HEK293 (cell line): ENCODE results near the gene SREBF2.

ENCODE experiments used
- CTCF ChIA-PET: fragments of 350-600 bp; formaldehyde crosslinking; extraction: SDS; loops from one replicate; lab custom pipeline; 2021; ENCODE audit warnings: antibody characterized with exemption; lab: Yijun Ruan, JAX
- POLR2A ChIA-PET: fragments of 300-600 bp; formaldehyde crosslinking; extraction: SDS; loops from one replicate; lab custom pipeline; 2020; ENCODE audit warnings: antibody characterized with exemption, inconsistent platforms; lab: Yijun Ruan, JAX
- H3K27ac ChIP-seq: fragments of 200-500 bp; sonication (Bioruptor generic); 2 replicates; pipeline ENCODE4 v1.5.1; 2014; ENCODE audit warnings: low read depth, low read length, control low read depth, inconsistent platforms; ENCODE audit errors: extremely low read depth
- H3K36me3 ChIP-seq, 2 experiments: fragments of 200-500 bp in 1 of 2; sonication (Bioruptor generic) in 1 of 2; 1 replicate in 1 of 2; 2 replicates in 1 of 2; pipeline ENCODE4 v1.5.1; 2014 to 2017; ENCODE audit warnings: inconsistent platforms in 2 of 2, low read length in 2 of 2; ENCODE audit not compliant: control insufficient read depth in 2 of 2, insufficient read depth in 1 of 2
- H3K4me1 ChIP-seq: fragments of 200-500 bp; sonication (Bioruptor generic); 2 replicates; pipeline ENCODE4 v1.5.1; 2014; ENCODE audit warnings: mild to moderate bottlenecking, low read length, inconsistent platforms; ENCODE audit not compliant: control insufficient read depth, insufficient read depth
- H3K4me3 ChIP-seq: 2 replicates; pipeline ENCODE4 v1.5.1; 2011; ENCODE audit warnings: low read depth, mild to moderate bottlenecking, control low read depth, low read length, moderate library complexity
- H3K9me3 ChIP-seq: fragments of 200-500 bp; sonication (Bioruptor generic); 2 replicates; pipeline ENCODE4 v1.5.1; 2014; ENCODE audit warnings: low read depth, low read length, inconsistent platforms; ENCODE audit not compliant: control insufficient read depth, insufficient read depth
- IKZF3 ChIP-seq: fragments of 450-650 bp; IDR thresholded peaks from 2 replicates; pipeline ENCODE4 v1.5.0; 2018; ENCODE audit warnings: missing biosample characterization, mild to moderate bottlenecking, missing genetic modification characterization, moderate library complexity
- KLF1 ChIP-seq: fragments of 450-650 bp; formaldehyde crosslinking; IDR thresholded peaks from 2 replicates; pipeline ENCODE4 v1.5.1; 2016; ENCODE audit warnings: missing biosample characterization, missing genetic modification characterization
- PRDM6 ChIP-seq: fragments of 450-650 bp; formaldehyde crosslinking; IDR thresholded peaks from 2 replicates; pipeline ENCODE4 v1.5.1; 2017; ENCODE audit warnings: missing biosample characterization, missing genetic modification characterization
- SALL2 ChIP-seq: fragments of 450-650 bp; formaldehyde crosslinking; IDR thresholded peaks from 2 replicates; pipeline ENCODE4 v1.5.0; 2017; ENCODE audit warnings: missing biosample characterization, mild to moderate bottlenecking, missing genetic modification characterization, borderline replicate concordance
- TCF7L2 ChIP-seq: IDR thresholded peaks from 2 replicates; pipeline ENCODE4 v1.6.1; 2011; ENCODE audit warnings: low read depth, mild to moderate bottlenecking, inconsistent platforms, low read length, moderate library complexity, borderline replicate concordance
- TRIM28 ChIP-seq: IDR thresholded peaks from 2 replicates; pipeline ENCODE4 v1.6.1; 2011; ENCODE audit warnings: low read length, control low read depth, borderline replicate concordance
- TSHZ1 ChIP-seq: fragments of 450-650 bp; formaldehyde crosslinking; IDR thresholded peaks from 2 replicates; pipeline ENCODE4 v1.5.1; 2016; ENCODE audit warnings: missing biosample characterization, missing genetic modification characterization, borderline replicate concordance
- ZBTB11 ChIP-seq: fragments of 450-650 bp; formaldehyde crosslinking; conservative IDR thresholded peaks from 2 replicates; pipeline ENCODE4 v1.5.1; 2016; ENCODE audit warnings: low read depth, missing biosample characterization, missing genetic modification characterization
- ZBTB20 ChIP-seq: fragments of 450-650 bp; formaldehyde crosslinking; IDR thresholded peaks from 2 replicates; pipeline ENCODE4 v1.5.1; 2016; ENCODE audit warnings: missing biosample characterization, missing genetic modification characterization
- ZNF175 ChIP-seq: fragments of 450-650 bp; formaldehyde crosslinking; IDR thresholded peaks from 2 replicates; pipeline ENCODE4 v1.5.1; 2016; ENCODE audit warnings: missing biosample characterization, missing genetic modification characterization
- ZNF221 ChIP-seq: fragments of 450-650 bp; formaldehyde crosslinking; IDR thresholded peaks from 2 replicates; pipeline ENCODE4 v1.5.1; 2017; ENCODE audit warnings: missing biosample characterization, missing genetic modification characterization, borderline replicate concordance
- ZNF23 ChIP-seq: fragments of 450-650 bp; formaldehyde crosslinking; IDR thresholded peaks from 2 replicates; pipeline ENCODE4 v1.5.1; 2016; ENCODE audit warnings: missing biosample characterization, missing genetic modification characterization, borderline replicate concordance
- ZNF341 ChIP-seq: fragments of 450-650 bp; formaldehyde crosslinking; IDR thresholded peaks from 2 replicates; pipeline ENCODE4; 2016; ENCODE audit warnings: low read depth, missing biosample characterization, missing genetic modification characterization
- ZNF433 ChIP-seq: fragments of 450-650 bp; formaldehyde crosslinking; IDR thresholded peaks from 2 replicates; pipeline ENCODE4 v1.5.1; 2016; ENCODE audit warnings: missing biosample characterization, missing genetic modification characterization, low read depth
- ZNF561 ChIP-seq: fragments of 450-650 bp; IDR thresholded peaks from 2 replicates; pipeline ENCODE4 v1.5.1; 2018; ENCODE audit warnings: missing biosample characterization, missing genetic modification characterization, borderline replicate concordance
- ZNF76 ChIP-seq: fragments of 450-650 bp; formaldehyde crosslinking; IDR thresholded peaks from 2 replicates; pipeline ENCODE4; 2016; ENCODE audit warnings: low read depth, missing biosample characterization, missing genetic modification characterization, borderline replicate concordance
- ZNF768 ChIP-seq: fragments of 450-650 bp; formaldehyde crosslinking; IDR thresholded peaks from 2 replicates; pipeline ENCODE4 v1.5.1; 2018; ENCODE audit warnings: missing biosample characterization, mild to moderate bottlenecking, missing genetic modification characterization
- ZNF777 ChIP-seq: fragments of 450-650 bp; formaldehyde crosslinking; IDR thresholded peaks from 2 replicates; pipeline ENCODE4 v1.5.1; 2017; ENCODE audit warnings: missing biosample characterization, missing genetic modification characterization, borderline replicate concordance
- TF ChIP-seq, protein P1 (sequence below): fragments of 450-650 bp; formaldehyde crosslinking; optimal IDR thresholded peaks from 2 replicates; pipeline ENCODE3; 2016; ENCODE audit warnings: missing biosample characterization, mild to moderate bottlenecking, missing genetic modification characterization
- TF ChIP-seq, protein P2 (sequence below): fragments of 450-650 bp; formaldehyde crosslinking; IDR thresholded peaks from 2 replicates; pipeline ENCODE4 v1.5.1; 2016; ENCODE audit warnings: missing biosample characterization, missing genetic modification characterization

SREBF2 gene

DNA sequence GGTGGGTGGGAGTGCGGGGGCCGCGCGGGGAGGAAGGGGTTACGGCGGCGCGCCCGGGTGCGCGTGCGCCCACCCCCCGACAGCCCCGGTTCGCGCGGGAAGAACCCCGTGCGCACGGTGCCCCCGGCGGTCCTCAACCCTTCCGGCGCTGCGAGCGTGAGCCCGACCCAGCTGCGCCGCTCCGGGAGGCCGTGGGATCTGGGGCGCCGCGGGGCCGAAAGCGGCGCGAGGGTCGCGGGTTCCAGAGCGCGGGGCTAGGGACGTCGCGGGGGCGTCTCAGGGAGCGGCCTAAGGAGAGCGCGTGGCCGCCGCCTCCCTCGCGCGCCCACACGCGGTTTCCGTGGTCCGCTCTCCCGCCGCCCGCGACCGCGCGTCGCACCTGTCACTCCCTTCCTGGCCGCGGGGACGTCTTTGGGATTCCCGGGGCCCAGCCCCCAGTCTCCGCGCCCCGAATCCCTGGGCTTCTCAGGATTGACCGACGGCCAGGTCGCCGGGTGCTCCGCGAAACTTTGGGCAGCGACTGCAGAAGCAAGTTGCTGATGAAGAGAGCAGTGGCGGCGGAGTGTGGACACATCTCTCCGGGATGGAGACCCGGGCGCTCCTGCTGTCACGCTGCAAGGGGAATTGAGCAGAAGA, 582 bp downstream of the SREBF2 start (continued):
- TF ChIP-seq TSHZ1 (tag by site-specific recombination) (no peak), ZNF561 (tag by site-specific recombination) (0 out of 2 replicates have a peak, but pooled peaks have one; percentile 15), IKZF3 (tag by site-specific recombination) (no peak), TRIM28 (no peak), ZBTB20 (tag by site-specific recombination) (peak; percentile 69), ZBTB11 (tag by site-specific recombination) (0 out of 2 replicates have a peak, but pooled peaks have one; percentile 16), TCF7L2 (no peak)
- TF ChIP-seq, protein P1, sequence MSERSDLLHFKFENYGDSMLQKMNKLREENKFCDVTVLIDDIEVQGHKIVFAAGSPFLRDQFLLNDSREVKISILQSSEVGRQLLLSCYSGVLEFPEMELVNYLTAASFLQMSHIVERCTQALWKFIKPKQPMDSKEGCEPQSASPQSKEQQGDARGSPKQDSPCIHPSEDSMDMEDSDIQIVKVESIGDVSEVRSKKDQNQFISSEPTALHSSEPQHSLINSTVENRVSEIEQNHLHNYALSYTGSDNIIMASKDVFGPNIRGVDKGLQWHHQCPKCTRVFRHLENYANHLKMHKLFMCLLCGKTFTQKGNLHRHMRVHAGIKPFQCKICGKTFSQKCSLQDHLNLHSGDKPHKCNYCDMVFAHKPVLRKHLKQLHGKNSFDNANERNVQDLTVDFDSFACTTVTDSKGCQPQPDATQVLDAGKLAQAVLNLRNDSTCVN (tag by site-specific recombination): peak; percentile 93
- TF ChIP-seq, protein P2, sequence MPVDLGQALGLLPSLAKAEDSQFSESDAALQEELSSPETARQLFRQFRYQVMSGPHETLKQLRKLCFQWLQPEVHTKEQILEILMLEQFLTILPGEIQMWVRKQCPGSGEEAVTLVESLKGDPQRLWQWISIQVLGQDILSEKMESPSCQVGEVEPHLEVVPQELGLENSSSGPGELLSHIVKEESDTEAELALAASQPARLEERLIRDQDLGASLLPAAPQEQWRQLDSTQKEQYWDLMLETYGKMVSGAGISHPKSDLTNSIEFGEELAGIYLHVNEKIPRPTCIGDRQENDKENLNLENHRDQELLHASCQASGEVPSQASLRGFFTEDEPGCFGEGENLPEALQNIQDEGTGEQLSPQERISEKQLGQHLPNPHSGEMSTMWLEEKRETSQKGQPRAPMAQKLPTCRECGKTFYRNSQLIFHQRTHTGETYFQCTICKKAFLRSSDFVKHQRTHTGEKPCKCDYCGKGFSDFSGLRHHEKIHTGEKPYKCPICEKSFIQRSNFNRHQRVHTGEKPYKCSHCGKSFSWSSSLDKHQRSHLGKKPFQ (tag by site-specific recombination): no peak

DNA sequence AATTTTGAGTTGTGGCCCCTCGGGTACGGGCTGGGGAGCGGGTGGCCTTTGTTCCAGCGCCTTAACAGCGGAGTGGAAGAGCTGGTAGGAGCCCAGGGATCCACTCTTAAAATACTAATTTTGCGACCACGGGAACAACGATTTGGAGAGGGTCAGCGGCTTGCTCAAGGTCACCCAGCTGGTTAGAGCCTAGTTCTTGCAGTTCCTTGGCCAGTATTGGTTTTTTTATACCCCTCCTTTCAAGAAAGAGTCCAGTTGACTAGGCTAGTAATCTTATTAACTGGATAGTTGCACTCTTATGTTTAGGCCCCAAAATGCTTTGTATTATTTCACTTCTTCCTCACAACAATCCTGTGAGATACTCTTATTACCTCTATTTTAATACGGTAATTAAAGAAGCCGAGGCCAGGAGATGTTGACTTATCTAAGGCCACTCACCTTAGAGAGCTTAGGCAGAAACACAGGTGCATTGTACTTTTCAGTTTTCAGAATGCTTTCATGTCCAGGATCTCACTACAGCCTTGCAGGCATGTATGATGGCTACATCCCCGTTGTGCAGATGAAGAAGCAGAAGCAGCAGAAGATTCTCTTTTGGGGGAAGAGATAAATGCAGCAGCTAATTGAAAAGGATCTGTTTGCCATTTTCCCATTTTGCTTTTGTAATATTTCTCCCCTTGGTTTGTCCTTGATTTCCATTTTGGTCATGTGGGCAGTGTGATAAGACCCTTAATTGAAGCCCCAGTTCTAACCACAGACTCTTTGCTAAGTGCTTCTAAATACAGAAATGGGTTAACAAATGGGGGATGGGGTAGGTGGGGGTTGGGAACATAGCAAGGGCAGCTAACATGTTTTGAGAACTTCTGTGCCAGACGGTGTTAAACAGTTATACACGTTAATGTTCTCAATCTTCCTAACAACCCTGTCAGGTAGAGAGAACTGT, 1.4 kb downstream of the SREBF2 start:
- POLR2A ChIA-PET: interaction anchor here (0.7 to 1.3 kb wide), 4 partner anchors 9 to 113 kb away, joined by 3 to 4 read pairs (median 3); partner anchors contain the start of genes CCDC134 and CENPM
- no peaks in the 10 kb centered on the region for H3K9me3 ChIP-seq
- H3K36me3 ChIP-seq: peaks cover 15% of the 10 kb centered on the region in 2 experiments
- H3K27ac ChIP-seq: peak overlapping the region; percentile 87
- CTCF ChIA-PET: interaction anchor here (0.6 to 4.0 kb wide), 6 partner anchors 12 to 137 kb away, joined by 3 to 19 read pairs (median 6); no protein-coding TSS in a partner anchor
- H3K4me3 ChIP-seq: peak overlapping the region; percentile 96
- peaks cover 3% of the 10 kb centered on the region; the same call in 1 of the 2 replicates for H3K4me1 ChIP-seq
- no peak for TF ChIP-seq ZNF23
- no peak for TF ChIP-seq SALL2 (tag by site-specific recombination)
- no peak for TF ChIP-seq PRDM6
- TF ChIP-seq ZNF175: no peak
- TF ChIP-seq ZNF433 (tag by site-specific recombination): no peak
- TF ChIP-seq ZNF777: no peak
- no peak for TF ChIP-seq ZNF341 (tag by site-specific recombination)
- no peak for TF ChIP-seq ZNF221 (tag by site-specific recombination)
- TF ChIP-seq KLF1: no peak
- TF ChIP-seq ZNF768: no peak
- no peak for TF ChIP-seq ZNF76 (tag by site-specific recombination)
